HEK293 (cell line): ENCODE results near the gene ADH6.

Experiments
- CTCF ChIP-seq: fragments of 450-650 bp; formaldehyde crosslinking; IDR thresholded peaks from 2 replicates; pipeline ENCODE4 v1.5.1; 2016; ENCODE audit warnings: missing biosample characterization, missing genetic modification characterization
- KLF7 ChIP-seq: fragments of 450-650 bp; formaldehyde crosslinking; IDR thresholded peaks from 2 replicates; pipeline ENCODE4 v1.5.1; 2016; ENCODE audit warnings: missing biosample characterization, missing genetic modification characterization, borderline replicate concordance
- YY1 ChIP-seq: fragments of 450-650 bp; formaldehyde crosslinking; IDR thresholded peaks from 2 replicates; pipeline ENCODE4 v1.5.1; 2018; ENCODE audit warnings: missing biosample characterization, missing genetic modification characterization
- ZBTB1 ChIP-seq: fragments of 450-650 bp; formaldehyde crosslinking; IDR thresholded peaks from 2 replicates; pipeline ENCODE4 v1.5.1; 2016; ENCODE audit warnings: missing biosample characterization, missing genetic modification characterization
- ZBTB26 ChIP-seq: fragments of 450-650 bp; formaldehyde crosslinking; optimal IDR thresholded peaks from 2 replicates; pipeline ENCODE3; 2016; ENCODE audit warnings: missing biosample characterization, mild to moderate bottlenecking, missing genetic modification characterization
- ZNF146 ChIP-seq: fragments of 450-650 bp; formaldehyde crosslinking; IDR thresholded peaks from 2 replicates; pipeline ENCODE4 v1.5.1; 2016; ENCODE audit warnings: missing biosample characterization, missing genetic modification characterization
- ZNF23 ChIP-seq: fragments of 450-650 bp; formaldehyde crosslinking; IDR thresholded peaks from 2 replicates; pipeline ENCODE4 v1.5.1; 2016; ENCODE audit warnings: missing biosample characterization, missing genetic modification characterization, borderline replicate concordance
- ZNF324 ChIP-seq: fragments of 450-650 bp; formaldehyde crosslinking; IDR thresholded peaks from 2 replicates; pipeline ENCODE4 v1.5.1; 2016; ENCODE audit warnings: missing biosample characterization, missing genetic modification characterization
- ZNF660 ChIP-seq: fragments of 450-650 bp; IDR thresholded peaks from 2 replicates; pipeline ENCODE4 v1.5.1; 2018; ENCODE audit warnings: missing biosample characterization, mild to moderate bottlenecking, missing genetic modification characterization
- ZNF704 ChIP-seq: fragments of 450-650 bp; formaldehyde crosslinking; IDR thresholded peaks from 2 replicates; pipeline ENCODE4 v1.5.1; 2016; ENCODE audit warnings: missing biosample characterization, missing genetic modification characterization
- ZSCAN23 ChIP-seq: fragments of 450-650 bp; formaldehyde crosslinking; IDR thresholded peaks from 2 replicates; pipeline ENCODE4 v1.5.1; 2016; ENCODE audit warnings: missing biosample characterization, missing genetic modification characterization
- ZSCAN5A ChIP-seq: fragments of 450-650 bp; formaldehyde crosslinking; IDR thresholded peaks from 2 replicates; pipeline ENCODE4 v1.5.1; 2016; ENCODE audit warnings: missing biosample characterization, missing genetic modification characterization
- TF ChIP-seq, protein P1 (sequence below): fragments of 450-650 bp; formaldehyde crosslinking; IDR thresholded peaks from 2 replicates; pipeline ENCODE4 v1.5.1; 2017; ENCODE audit warnings: missing biosample characterization, missing genetic modification characterization

DNA sequence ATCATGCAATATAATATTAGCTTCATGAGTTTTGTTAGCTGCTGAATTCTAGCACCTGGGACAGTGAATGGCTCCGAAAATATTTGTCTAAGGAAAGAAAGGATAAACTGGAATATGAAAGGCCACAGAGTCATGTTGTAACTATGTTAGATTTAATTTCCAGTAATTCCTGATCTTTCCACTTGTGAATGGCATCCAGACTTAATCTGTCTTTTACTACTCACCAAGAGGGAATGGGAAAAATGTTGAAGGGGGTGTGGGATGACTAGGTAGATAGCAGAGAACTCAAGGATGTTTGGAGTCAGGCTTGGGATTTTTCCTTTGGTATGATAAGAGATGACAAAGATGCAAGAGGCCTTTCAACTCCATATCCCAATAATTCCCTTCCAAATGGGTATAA is 9.4 kb downstream of the ADH6 start:
- TF ChIP-seq ZNF146 (tag by site-specific recombination) (no peak), CTCF (no peak), ZNF704 (tag by site-specific recombination) (no peak), ZSCAN5A (tag by site-specific recombination) (no peak), ZNF23 (no peak), ZBTB26 (tag by site-specific recombination) (no peak), ZNF324 (tag by site-specific recombination) (no peak), ZSCAN23 (tag by site-specific recombination) (no peak), KLF7 (no peak), YY1 (no peak), ZBTB1 (tag by site-specific recombination) (no peak), ZNF660 (no peak)
- TF ChIP-seq, protein P1, sequence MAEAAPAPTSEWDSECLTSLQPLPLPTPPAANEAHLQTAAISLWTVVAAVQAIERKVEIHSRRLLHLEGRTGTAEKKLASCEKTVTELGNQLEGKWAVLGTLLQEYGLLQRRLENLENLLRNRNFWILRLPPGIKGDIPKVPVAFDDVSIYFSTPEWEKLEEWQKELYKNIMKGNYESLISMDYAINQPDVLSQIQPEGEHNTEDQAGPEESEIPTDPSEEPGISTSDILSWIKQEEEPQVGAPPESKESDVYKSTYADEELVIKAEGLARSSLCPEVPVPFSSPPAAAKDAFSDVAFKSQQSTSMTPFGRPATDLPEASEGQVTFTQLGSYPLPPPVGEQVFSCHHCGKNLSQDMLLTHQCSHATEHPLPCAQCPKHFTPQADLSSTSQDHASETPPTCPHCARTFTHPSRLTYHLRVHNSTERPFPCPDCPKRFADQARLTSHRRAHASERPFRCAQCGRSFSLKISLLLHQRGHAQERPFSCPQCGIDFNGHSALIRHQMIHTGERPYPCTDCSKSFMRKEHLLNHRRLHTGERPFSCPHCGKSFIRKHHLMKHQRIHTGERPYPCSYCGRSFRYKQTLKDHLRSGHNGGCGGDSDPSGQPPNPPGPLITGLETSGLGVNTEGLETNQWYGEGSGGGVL = no peak
